Activated CD4-positive, alpha-beta T cell treated with anti-CD3 and anti-CD28 coated beads, Interleukin-2, amount 50 U/mL, for 16 hours (primary cell): ENCODE results near the gene OAS3.
"Not testable (repeated sequence)": the region's sequence is repeated elsewhere in the genome, so short reads cannot be mapped to it uniquely, and the experiment has no call there.

ENCODE experiments used
- DNase-seq: peaks from one replicate; pipeline ENCODE4 v3.0.0-alpha.2; 2020

OAS3 gene

DNA sequence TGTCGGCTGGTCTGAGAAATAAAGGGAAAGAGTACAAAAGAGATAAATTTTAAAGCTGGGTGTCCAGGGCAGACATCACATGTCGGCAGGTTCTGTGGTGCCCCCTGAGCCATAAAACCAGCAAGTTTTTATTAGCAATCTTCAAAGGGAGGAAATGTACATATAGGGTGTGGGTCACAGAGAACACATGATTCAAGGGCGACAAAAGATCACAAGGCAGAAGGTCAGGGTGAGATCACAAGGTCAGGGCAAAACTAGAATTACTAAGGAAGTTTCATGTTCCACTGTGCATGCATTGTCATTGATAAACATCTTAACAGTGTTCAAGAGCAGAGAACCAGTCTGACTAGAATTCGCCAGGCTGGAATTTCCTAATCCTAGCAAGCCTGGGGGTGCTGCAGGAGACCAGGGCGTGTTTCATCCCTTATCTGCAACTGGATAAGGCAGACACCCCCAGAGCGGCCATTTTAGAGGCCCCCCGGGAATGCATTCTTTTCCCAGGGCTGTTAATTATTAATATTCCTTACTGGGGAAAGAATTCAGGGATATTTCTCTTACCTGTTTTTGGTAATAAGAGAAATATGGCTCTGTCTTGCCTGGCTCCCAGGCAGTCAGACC is 11.7 kb upstream of the OAS3 start:
- not testable (repeated sequence) for DNase-seq

GRCh38 chr12:112927475-112927874 is 10.8 kb upstream of the OAS3 start:
- no peak for DNase-seq

DNA sequence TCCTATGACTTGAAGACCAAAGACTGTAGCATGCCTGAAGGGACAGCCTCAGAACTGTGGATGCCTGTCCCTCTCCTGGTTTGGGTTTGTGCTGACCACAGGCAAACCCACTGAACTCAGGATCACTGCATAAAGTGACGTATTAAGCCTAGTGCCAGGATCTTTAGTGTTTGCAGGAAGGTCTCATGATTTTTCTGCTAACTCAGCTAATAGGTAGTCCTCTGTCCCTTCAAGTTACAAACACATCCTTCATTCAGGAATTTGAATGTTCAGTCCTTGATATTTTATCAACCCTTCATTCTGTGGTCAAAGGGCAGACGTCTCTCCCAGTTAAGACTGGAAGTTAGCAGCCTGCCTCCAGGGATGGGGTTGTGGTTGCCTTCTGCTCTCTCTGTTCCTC is 10.3 kb upstream of the OAS3 start:
- DNase-seq, result no peak

GRCh38 chr12:112928978-112929377 is 9.3 kb upstream of the OAS3 start:
- DNase-seq, result no peak

GRCh38 chr12:112929715-112930114 is 8.6 kb upstream of the OAS3 start:
- no peak for DNase-seq

GRCh38 chr12:112930350-112930749 is 7.9 kb upstream of the OAS3 start:
- no peak for DNase-seq

DNA sequence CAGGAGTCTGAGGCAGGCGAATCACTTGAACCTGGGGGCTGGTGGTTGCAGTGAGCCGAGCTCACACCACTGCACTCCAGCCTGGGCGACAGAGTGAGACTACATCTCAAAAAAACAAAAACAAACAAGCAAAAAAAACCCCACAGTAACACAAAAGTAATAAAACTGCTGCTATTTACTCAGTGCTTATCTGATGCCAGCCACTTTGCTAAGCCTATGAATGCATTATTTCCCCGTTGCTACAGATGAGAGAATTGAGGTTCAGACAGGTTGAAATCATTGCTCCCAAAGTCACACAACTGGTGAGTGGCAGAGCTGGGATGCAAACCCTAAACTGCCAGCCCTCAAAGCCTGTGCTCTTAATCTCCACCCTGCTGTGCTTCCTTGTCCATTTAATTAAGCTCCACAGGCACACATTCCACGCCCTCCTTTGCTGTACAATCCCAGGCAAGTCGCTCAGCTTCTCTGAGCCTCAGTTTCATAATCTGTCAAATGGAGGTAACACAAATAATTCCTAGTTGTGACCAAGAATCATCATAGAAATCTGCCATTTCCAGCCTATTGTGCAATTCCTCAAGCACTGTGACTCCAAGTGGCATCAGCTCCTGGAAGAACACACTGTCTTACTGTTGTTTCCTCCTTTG is 5.7 kb upstream of the OAS3 start:
- no peak for DNase-seq

- DNase-seq, result no peak
Measured at GRCh38 chr12:112933129-112933505, 5.2 kb upstream of the OAS3 start.

- DNase-seq, result no peak
Measured at GRCh38 chr12:112936264-112936663, 2.0 kb upstream of the OAS3 start.

DNA sequence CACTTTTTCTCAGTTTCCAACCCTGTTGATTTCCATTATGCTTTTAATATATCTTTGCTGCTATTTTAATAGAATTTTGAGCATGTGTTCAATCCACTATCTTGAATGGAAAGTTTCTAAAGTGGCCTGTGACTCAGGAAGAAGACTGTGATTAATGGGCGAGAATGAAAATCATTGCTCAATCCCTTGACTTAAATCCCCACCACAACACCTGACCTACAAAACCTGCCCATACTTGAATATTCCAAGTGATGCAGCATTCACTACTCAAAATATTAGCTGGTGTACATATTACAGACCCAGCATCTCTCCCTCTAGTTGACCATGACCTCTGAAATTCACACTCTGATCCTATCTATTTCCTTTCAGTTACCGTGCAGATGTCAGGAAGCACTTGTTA is 1.3 kb upstream of the OAS3 start:
- no peak for DNase-seq

DNA sequence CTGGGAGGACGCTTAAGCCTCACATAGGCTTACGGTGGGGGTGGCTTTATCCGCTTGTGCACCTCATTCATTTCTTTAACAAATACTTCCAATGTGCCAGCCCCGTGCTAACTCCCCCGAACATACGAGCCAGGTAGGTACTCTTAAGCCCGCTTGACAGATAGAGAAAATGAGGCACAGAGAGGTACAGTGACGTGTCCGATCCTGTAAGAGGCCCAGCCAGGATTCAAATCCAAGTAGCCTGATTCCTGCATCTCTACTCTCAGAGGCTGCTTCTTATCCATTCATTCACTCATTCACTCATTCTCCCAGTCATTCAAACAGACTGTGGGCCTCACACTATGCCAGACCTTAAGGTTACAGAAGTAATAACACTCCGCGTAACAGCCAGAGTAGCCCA is 477 bp downstream of the OAS3 start:
- DNase-seq, result no peak

DNA sequence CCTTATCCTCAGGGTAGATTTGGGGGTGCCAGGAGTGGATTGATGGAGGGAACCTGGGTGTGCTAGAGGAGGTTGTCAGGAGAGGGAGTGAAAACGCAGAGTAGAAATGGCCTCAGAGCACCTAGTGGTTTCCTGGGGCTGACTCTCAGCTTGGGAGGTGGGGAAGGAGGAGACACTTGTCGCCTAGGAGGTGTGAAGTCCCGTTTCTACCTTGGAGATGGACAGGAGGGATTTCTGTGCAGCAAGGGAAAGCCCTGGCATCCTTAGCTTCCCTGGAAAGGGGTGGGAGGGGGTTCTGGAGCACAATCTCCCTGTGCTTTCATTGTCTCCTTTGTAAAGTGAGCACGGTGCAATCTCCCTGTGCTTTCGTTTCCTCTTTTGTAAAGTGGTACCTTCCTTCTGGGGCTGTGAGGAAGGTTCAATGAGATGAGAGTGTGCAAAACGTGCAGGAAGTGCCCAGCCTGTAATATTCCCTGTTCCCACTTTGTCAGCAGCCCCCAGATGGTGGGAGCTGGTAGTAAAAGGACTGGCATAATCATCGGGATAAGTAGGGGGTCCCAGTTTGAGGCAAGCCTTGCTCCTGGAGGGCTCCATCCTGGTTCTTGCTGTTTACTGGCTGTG is 1.6 kb downstream of the OAS3 start:
- DNase-seq, result peak; percentile 15

DNA sequence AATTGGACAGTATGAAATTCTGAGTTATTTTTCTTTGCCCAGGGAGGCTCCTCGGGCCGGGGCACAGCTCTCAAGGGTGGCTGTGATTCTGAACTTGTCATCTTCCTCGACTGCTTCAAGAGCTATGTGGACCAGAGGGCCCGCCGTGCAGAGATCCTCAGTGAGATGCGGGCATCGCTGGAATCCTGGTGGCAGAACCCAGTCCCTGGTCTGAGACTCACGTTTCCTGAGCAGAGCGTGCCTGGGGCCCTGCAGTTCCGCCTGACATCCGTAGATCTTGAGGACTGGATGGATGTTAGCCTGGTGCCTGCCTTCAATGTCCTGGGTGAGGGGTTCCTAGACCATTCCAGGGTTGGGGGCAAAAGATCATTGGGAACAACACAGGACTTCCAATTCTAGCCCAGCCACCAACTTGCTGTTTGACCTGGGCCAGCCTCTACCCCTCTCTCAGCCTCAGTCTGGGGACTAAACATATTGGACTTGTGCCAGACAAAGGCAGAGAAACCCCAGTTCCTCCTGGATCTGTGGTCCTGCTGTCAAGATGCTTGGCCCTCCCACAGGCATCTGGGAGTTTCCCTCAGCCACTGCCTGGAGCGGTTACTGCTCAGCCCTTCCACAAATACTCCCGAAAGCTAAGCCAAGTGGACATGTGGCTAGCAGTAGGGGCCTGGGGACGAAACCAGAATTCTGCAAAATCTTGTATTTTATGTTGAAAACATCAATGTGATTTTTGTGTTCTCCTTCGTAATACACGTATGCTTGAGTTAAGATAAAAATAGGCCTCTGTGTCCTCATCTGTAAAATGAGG is 3.5 kb downstream of the OAS3 start:
- DNase-seq, result no peak

DNA sequence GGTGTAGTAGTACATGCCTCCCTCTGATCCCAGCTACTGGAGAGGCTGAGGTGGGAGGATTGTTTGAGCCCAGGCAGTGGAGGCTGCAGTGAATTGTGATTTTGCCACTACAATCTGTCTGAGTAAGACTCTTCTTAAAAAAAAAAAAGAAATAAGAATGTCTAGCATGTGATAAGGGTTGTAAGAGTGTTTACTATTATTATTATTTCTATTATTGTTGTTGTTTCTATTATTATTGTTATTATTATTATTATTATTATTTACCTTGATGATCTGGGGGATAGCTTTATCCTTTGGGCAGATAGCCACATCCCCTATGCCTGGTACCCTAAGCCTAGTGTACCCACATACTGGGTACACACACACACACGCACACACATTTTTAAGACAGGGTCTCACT is 4.3 kb downstream of the OAS3 start:
- DNase-seq, result no peak

DNA sequence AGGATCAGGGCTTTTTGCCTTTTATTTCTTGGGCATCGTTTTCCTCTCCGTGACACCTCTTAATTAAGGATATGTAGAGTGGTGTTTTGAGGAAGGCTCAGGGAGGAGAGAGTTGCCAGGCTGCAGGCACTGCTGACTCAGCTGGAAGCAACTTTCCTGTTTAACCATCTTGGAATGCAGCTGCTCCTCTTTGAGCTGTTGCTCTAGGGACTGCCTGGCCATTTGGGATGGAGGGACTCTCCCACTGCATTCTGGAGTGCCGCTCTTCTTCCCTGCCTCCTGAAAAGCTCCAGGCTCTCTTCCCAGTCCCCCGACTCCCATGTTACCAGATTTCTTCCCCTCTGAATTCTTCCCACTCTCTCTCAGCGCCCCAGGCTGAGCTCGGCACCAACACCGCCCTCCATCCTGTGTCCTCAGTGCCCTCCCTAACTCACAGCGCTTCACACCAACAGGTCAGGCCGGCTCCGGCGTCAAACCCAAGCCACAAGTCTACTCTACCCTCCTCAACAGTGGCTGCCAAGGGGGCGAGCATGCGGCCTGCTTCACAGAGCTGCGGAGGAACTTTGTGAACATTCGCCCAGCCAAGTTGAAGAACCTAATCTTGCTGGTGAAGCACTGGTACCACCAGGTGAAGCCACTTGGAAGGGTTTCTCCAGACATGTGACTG is 5.9 kb downstream of the OAS3 start:
- DNase-seq, result no peak

DNA sequence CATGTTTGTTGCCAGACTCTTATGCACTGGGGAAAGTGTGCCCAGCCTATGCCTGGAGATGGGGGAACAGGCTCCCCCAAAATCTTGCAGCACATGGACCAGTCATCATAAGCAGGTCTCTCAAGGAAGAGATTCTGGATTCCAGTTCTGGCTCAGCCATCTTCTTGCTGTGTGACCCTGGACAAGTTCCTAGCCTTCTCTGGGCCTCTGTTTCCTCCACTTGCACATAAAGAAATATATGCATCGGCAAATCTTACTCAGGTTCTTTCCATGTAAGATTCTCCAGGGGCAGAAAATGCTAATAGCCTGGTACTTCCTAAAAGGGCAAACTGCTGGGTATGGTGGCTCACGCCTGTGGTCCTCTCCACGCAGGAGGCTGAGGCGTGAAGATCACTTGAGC is 7.2 kb downstream of the OAS3 start:
- no peak for DNase-seq

DNA sequence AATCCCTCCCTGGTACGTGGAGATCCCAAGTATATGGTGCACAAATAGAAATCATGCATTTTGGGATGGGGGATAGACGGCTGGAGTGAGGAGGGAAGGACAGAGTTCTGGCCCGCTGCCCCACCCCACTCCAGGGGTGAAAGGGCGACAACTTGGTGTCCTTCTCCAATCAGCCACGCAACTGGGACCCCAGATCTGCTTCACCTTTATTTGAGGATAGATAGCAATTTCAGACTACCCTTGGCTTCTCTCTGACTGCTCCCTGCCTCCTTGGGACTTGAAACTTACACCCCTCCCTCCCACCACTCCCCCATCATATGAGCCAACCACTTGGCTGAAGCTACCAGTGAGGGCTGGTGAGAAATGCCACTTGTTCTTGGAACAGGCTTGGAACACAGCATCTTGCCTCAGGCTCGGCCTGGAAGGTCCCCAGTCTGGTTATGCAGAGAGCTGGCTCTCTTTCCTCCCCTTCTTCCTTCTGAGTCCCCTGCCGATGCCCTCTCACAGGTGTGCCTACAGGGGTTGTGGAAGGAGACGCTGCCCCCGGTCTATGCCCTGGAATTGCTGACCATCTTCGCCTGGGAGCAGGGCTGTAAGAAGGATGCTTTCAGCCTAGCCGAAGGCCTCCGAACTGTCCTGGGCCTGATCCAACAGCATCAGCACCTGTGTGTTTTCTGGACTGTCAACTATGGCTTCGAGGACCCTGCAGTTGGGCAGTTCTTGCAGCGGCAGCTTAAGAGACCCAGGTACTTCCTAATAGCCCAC is 8.1 kb downstream of the OAS3 start:
- no peak for DNase-seq

GRCh38 chr12:112947314-112947713 is 9.0 kb downstream of the OAS3 start:
- no peak for DNase-seq

GRCh38 chr12:112947761-112948160 is 9.5 kb downstream of the OAS3 start:
- no peak for DNase-seq

GRCh38 chr12:112948806-112949205 is 10.5 kb downstream of the OAS3 start:
- no peak for DNase-seq

- DNase-seq, result no peak
Measured at GRCh38 chr12:112950701-112951100, 12.4 kb downstream of the OAS3 start.

DNA sequence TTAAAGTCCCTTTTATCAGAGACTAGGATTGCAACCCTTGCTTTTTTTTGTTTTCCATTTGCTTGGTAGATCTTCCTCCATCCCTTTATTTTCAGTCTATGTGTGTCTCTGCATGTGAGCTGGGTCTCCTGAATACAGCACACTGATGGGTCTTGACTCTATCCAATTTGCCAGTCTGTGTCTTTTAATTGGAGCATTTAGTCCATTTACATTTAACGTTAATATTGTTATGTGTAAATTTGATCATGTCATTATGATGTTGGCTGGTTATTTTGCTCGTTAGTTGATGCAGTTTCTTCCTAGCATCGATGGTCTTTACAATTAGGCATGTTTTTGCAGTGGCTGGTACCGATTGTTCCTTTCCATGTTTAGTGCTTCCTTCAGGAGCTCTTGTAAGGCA is 18.9 kb downstream of the OAS3 start:
- not testable (repeated sequence) for DNase-seq

- DNase-seq, result no peak
Measured at GRCh38 chr12:112961074-112961473, 22.8 kb downstream of the OAS3 start.
